ENCODE data around the gene SALL2.

GRCh38 chr14:21523203-21523602 is 2.9 kb downstream of the SALL2 start:
- TF ChIP-seq POLR2A (IDR thresholded peaks at IDR 0.05) (no peak), CTCF (IDR thresholded peaks at IDR 0.05) (no peak)
